SK-N-SH (cell line): Measurements from ENCODE around the gene RBX1. TPM values are rescaled to one million over a fixed set of nuclear protein-coding genes. Genes with fewer than 3 reads are reported as not detected.

Source experiments
- CTCF ChIA-PET: fragments of 300-600, 350-600 bp; formaldehyde crosslinking; extraction: SDS; loops from one replicate; lab custom pipeline; 2021; lab: Yijun Ruan, JAX
- POLR2A ChIA-PET: fragments of 350-600 bp; sonication (Branson Sonifier 250); formaldehyde crosslinking; extraction: SDS; loops from one replicate; lab custom pipeline; 2020; ENCODE audit warnings: antibody characterized with exemption, inconsistent platforms; lab: Yijun Ruan, JAX
- DNase-seq: peaks from one replicate; pipeline ENCODE4 v3.0.0; 2012
- H2AFZ ChIP-seq: fragments of 200-600 bp; sonication (generic); 2 replicates; pipeline ENCODE4 v1.8.1; 2016; ENCODE audit warnings: antibody characterized with exemption, mild to moderate bottlenecking, low read depth
- H3F3A ChIP-seq: fragments of 200-600 bp; sonication (generic); replicated peaks from 2 replicates; pipeline ENCODE3; 2016; ENCODE audit warnings: antibody characterized with exemption, mild to moderate bottlenecking; ENCODE audit not compliant: insufficient read depth
- H3K27ac ChIP-seq, 2 experiments: fragments of 200-500 bp in 1 of 2; fragments of 200-600 bp in 1 of 2; sonication (Bioruptor generic) in 1 of 2; sonication (generic), shearing (Covaris generic) in 1 of 2; 2 replicates each; pipeline versions ENCODE4 v1.5.1 to v1.6.1; 2014 to 2016; ENCODE audit warnings: low read depth in 2 of 2, inconsistent platforms in 1 of 2, low read length in 1 of 2, mild to moderate bottlenecking in 1 of 2, mixed read lengths in 1 of 2
- H3K27me3 ChIP-seq: fragments of 200-600 bp; sonication (generic), shearing (Covaris generic); 2 replicates; pipeline ENCODE4 v1.6.1; 2016; ENCODE audit warnings: mixed run types; ENCODE audit not compliant: insufficient read depth
- H3K36me3 ChIP-seq, 2 experiments: fragments of 200-500 bp in 1 of 2; fragments of 200-600 bp in 1 of 2; sonication (Bioruptor generic) in 1 of 2; sonication (generic) in 1 of 2; replicated peaks in 1 of 2; 2 replicates each; pipeline versions ENCODE3 to v1.5.1; 2014 to 2016; ENCODE audit warnings: low read length in 1 of 2, mild to moderate bottlenecking in 1 of 2; ENCODE audit not compliant: insufficient read depth in 2 of 2, control insufficient read depth in 1 of 2
- H3K4me1 ChIP-seq, 2 experiments: fragments of 200-500 bp in 1 of 2; fragments of 200-600 bp in 1 of 2; sonication (Bioruptor generic) in 1 of 2; sonication (generic), shearing (Covaris generic) in 1 of 2; 2 replicates each; pipeline versions ENCODE4 v1.5.1 to v1.6.1; 2014 to 2016; ENCODE audit warnings: low read depth in 1 of 2, low read length in 1 of 2, mixed run types in 1 of 2; ENCODE audit not compliant: insufficient read depth in 2 of 2, control insufficient read depth in 1 of 2
- H3K4me2 ChIP-seq: fragments of 200-600 bp; sonication (generic), shearing (Covaris generic); 2 replicates; pipeline ENCODE4 v1.6.1; 2017; ENCODE audit warnings: mixed run types
- H3K4me3 ChIP-seq, 2 experiments: fragments of 200-500 bp in 1 of 2; fragments of 200-600 bp in 1 of 2; sonication (Bioruptor generic) in 1 of 2; sonication (generic), shearing (Covaris generic) in 1 of 2; 2 replicates each; pipeline versions ENCODE4 v1.5.1 to v1.8.1; 2014 to 2016; ENCODE audit warnings: low read depth in 2 of 2, inconsistent platforms in 1 of 2, low read length in 1 of 2, mild to moderate bottlenecking in 1 of 2, mixed read lengths in 1 of 2, moderate library complexity in 1 of 2
- H3K79me2 ChIP-seq: fragments of 200-600 bp; sonication (generic); 2 replicates; pipeline ENCODE4 v1.8.1; 2017; ENCODE audit warnings: mild to moderate bottlenecking; ENCODE audit not compliant: insufficient read depth
- H3K9ac ChIP-seq: fragments of 200-600 bp; sonication (generic); 2 replicates; pipeline ENCODE4 v1.6.1; 2017; ENCODE audit warnings: mixed run types
- H3K9me2 ChIP-seq: fragments of 200-600 bp; sonication (generic); 2 replicates; pipeline ENCODE4 v1.6.1; 2017; ENCODE audit warnings: mixed run types
- H3K9me3 ChIP-seq: fragments of 200-600 bp; sonication (generic); 2 replicates; pipeline ENCODE4 v1.6.1; 2017; ENCODE audit warnings: mixed run types, mild to moderate bottlenecking, moderate library complexity
- H4K20me1 ChIP-seq: fragments of 200-600 bp; sonication (generic); 2 replicates; pipeline ENCODE4 v1.6.1; 2017; ENCODE audit warnings: mild to moderate bottlenecking, mixed run types; ENCODE audit not compliant: insufficient read depth
- EP300 ChIP-seq, 2 experiments: IDR thresholded peaks; 2 replicates each; pipeline versions ENCODE4 v1.4.0 to v1.6.1; 2012; ENCODE audit warnings: borderline replicate concordance in 1 of 2, low read depth in 1 of 2, low read length in 1 of 2
- EZH2phosphoT487 ChIP-seq: fragments of 200-600 bp; sonication (generic); IDR thresholded peaks from 2 replicates; pipeline ENCODE4 v1.6.1; 2017; ENCODE audit warnings: low read depth, mixed run types, mild to moderate bottlenecking, antibody characterized with exemption, moderate library complexity, borderline replicate concordance
- FOXJ3 ChIP-seq: sonication (generic); formaldehyde crosslinking; IDR thresholded peaks from 2 replicates; pipeline ENCODE4 v1.5.1; 2020; ENCODE audit warnings: mild to moderate bottlenecking, missing genetic modification reagents
- FOXM1 ChIP-seq: IDR thresholded peaks from 2 replicates; pipeline ENCODE4 v1.4.0; 2012; ENCODE audit warnings: low read depth, mild to moderate bottlenecking
- GABPA ChIP-seq: IDR thresholded peaks from 2 replicates; pipeline ENCODE4 v1.4.0; 2012; ENCODE audit warnings: low read depth, mild to moderate bottlenecking
- JUND ChIP-seq: IDR thresholded peaks from 2 replicates; pipeline ENCODE4 v1.4.0; 2012
- NRF1 ChIP-seq: IDR thresholded peaks from 2 replicates; pipeline ENCODE4 v1.6.1; 2012; ENCODE audit warnings: low read depth, mild to moderate bottlenecking, low read length
- POLR2AphosphoS5 ChIP-seq: IDR thresholded peaks from 2 replicates; pipeline ENCODE4 v1.6.1; 2012; ENCODE audit warnings: low read depth, low read length
- RAD21 ChIP-seq: IDR thresholded peaks from 2 replicates; pipeline ENCODE4 v1.6.1; 2012; ENCODE audit warnings: mild to moderate bottlenecking, low read length
- REST ChIP-seq: IDR thresholded peaks from 2 replicates; pipeline ENCODE4 v1.6.1; 2012; ENCODE audit warnings: mild to moderate bottlenecking, low read depth, low read length, moderate library complexity
- RXRA ChIP-seq: IDR thresholded peaks from 2 replicates; pipeline ENCODE4 v1.4.0; 2012; ENCODE audit warnings: low read depth, mild to moderate bottlenecking, borderline replicate concordance
- SMC3 ChIP-seq: IDR thresholded peaks from 2 replicates; pipeline ENCODE4 v1.6.1; 2012; ENCODE audit warnings: low read depth, low read length, improper control_type of control experiment
- TAF1 ChIP-seq: IDR thresholded peaks from 2 replicates; pipeline ENCODE4 v1.6.1; 2012; ENCODE audit warnings: low read depth, mild to moderate bottlenecking, low read length, moderate library complexity, borderline replicate concordance
- TCF12 ChIP-seq: IDR thresholded peaks from 2 replicates; pipeline ENCODE4 v1.4.0; 2012
- USF1 ChIP-seq: IDR thresholded peaks from 2 replicates; pipeline ENCODE4 v1.4.0; 2012; ENCODE audit warnings: low read depth, borderline replicate concordance
- YY1 ChIP-seq: IDR thresholded peaks from 2 replicates; pipeline ENCODE4 v1.4.0; 2012; ENCODE audit warnings: low read depth, mild to moderate bottlenecking
- WGBS: methylation state at CpG from one replicate; pipeline ENCODE4 v1.1.6; 2017; ENCODE audit warnings: low lambda C conversion rate; 5-methylcytosine and 5-hydroxymethylcytosine counted together
- polyA plus RNA-seq, 3 experiments: library from polyadenylated mRNA; depleted of rRNA; stranded (reverse); fragments of >200 nt; gene quantifications; 2 replicates each; pipeline ENCODE4 v1.2.3, GENCODE V29; 2012
- TF ChIP-seq, protein P1 (sequence below): fragments of 150-350 bp; IDR thresholded peaks from 2 replicates; pipeline ENCODE4 v1.6.1; 2017; ENCODE audit warnings: antibody characterized with exemption, low read length, low read depth, borderline replicate concordance
- TF ChIP-seq, protein P2 (sequence below): fragments of 150-350 bp; IDR thresholded peaks from 2 replicates; pipeline ENCODE4 v1.6.1; 2016; ENCODE audit warnings: mild to moderate bottlenecking, low read depth, low read length
- TF ChIP-seq, protein P3 (sequence below): IDR thresholded peaks from 2 replicates; pipeline ENCODE4 v1.4.0; 2012; ENCODE audit warnings: low read depth, borderline replicate concordance

The RBX1 gene
- polyA plus RNA-seq, 1 of the 3 experiments (the other 2 are of a cell fraction) = 51.2 TPM

DNA sequence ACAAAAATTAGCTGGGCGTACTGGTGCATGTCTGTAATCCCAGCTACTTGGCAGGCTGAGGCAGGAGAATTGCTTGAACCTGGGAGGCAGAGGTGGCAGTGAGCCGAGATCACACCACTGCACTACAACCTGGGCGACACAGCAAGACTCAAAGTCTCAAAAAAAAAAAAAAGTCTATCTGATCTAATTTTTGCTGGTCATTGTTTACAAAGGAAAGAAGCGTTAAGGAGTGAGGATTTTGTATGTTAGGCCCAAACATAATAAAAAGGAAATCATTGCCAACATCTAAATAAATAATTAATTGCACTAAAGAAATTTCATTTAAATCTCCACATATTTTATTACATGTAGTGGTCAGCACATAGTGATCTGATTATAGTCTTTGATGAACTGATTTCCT, 2.9 kb downstream of the RBX1 start:
- CTCF ChIA-PET = no interaction called here

DNA sequence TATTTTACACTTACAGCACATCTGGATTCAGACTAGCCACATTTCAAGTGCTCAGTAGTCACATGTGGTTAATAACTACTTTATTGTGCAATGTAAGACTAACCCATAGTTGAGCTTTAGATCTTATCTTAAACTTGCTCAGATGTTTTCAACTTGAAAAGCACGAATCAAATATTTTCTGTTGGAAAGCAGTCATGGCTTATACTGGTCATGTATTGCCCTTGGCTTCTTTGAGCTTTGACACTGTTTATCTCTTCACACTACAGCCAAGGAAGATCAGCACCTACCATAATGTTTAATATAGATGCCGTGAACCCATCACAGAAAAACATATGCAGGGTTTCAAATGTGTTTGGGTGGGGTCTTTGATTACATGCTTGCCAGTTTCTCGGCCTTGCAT, 4.4 kb downstream of the RBX1 start:
- POLR2A ChIA-PET = no interaction called here
- TF ChIP-seq REST (no peak), POLR2AphosphoS5 (no peak), EZH2phosphoT487 (no peak), SMC3 (no peak), GABPA (no peak), RXRA (no peak), FOXJ3 (CRISPR knock-in tag) (no peak), TCF12 (no peak), USF1 (no peak), TAF1 (no peak), NRF1 (no peak), EP300 (IDR thresholded peaks at IDR 0.05; ENCODE audit: borderline replicate concordance in 1 of 2, low read depth in 1 of 2, low read length in 1 of 2) (no peak), RAD21 (no peak), JUND (no peak)
- TF ChIP-seq, protein P1, sequence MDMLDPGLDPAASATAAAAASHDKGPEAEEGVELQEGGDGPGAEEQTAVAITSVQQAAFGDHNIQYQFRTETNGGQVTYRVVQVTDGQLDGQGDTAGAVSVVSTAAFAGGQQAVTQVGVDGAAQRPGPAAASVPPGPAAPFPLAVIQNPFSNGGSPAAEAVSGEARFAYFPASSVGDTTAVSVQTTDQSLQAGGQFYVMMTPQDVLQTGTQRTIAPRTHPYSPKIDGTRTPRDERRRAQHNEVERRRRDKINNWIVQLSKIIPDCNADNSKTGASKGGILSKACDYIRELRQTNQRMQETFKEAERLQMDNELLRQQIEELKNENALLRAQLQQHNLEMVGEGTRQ = no peak

More for the DNA sequence above, 2.9 kb downstream of the RBX1 start:
- Histone ChIP-seq H3K79me2 (peaks cover 67% of the 10 kb centered on the region), H3K27me3 (no peaks in the 10 kb centered on the region), H4K20me1 (no peaks in the 10 kb centered on the region), H3K36me3 (peaks cover 0 to 5% of the 10 kb centered on the region in 2 experiments), H3K4me2 (no peak overlapping the region), H3K9ac (no peak overlapping the region), H3K27ac (no peak overlapping the region), H3F3A (peaks cover 3% of the 10 kb centered on the region), H2AFZ (no peak overlapping the region), H3K9me2 (no peaks in the 10 kb centered on the region), H3K4me3 (no peak overlapping the region), H3K9me3 (no peaks in the 10 kb centered on the region), H3K4me1 (no peaks in the 10 kb centered on the region; a peak in 2 of 4 replicates)
- TF ChIP-seq POLR2AphosphoS5 = no peak
- no peak for TF ChIP-seq YY1
- TF ChIP-seq EP300 (IDR thresholded peaks at IDR 0.05; ENCODE audit: borderline replicate concordance in 1 of 2, low read depth in 1 of 2, low read length in 1 of 2) = no peak
- TF ChIP-seq, protein P2, sequence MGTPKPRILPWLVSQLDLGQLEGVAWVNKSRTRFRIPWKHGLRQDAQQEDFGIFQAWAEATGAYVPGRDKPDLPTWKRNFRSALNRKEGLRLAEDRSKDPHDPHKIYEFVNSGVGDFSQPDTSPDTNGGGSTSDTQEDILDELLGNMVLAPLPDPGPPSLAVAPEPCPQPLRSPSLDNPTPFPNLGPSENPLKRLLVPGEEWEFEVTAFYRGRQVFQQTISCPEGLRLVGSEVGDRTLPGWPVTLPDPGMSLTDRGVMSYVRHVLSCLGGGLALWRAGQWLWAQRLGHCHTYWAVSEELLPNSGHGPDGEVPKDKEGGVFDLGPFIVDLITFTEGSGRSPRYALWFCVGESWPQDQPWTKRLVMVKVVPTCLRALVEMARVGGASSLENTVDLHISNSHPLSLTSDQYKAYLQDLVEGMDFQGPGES = no peak
- no peak for TF ChIP-seq EZH2phosphoT487
- no peak for TF ChIP-seq FOXM1
- TF ChIP-seq, protein P3, sequence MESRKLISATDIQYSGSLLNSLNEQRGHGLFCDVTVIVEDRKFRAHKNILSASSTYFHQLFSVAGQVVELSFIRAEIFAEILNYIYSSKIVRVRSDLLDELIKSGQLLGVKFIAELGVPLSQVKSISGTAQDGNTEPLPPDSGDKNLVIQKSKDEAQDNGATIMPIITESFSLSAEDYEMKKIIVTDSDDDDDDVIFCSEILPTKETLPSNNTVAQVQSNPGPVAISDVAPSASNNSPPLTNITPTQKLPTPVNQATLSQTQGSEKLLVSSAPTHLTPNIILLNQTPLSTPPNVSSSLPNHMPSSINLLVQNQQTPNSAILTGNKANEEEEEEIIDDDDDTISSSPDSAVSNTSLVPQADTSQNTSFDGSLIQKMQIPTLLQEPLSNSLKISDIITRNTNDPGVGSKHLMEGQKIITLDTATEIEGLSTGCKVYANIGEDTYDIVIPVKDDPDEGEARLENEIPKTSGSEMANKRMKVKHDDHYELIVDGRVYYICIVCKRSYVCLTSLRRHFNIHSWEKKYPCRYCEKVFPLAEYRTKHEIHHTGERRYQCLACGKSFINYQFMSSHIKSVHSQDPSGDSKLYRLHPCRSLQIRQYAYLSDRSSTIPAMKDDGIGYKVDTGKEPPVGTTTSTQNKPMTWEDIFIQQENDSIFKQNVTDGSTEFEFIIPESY = no peak
- no peak for DNase-seq
- POLR2A ChIA-PET = no interaction called here
- WGBS = 89% methylated on average over 4 of the region's 4 CpGs

More for the DNA sequence above, 4.4 kb downstream of the RBX1 start:
- H4K20me1 ChIP-seq = no peaks in the 10 kb centered on the region
- H3K4me2 ChIP-seq = no peak overlapping the region
- no peak for DNase-seq
- no peak overlapping the region for H3K27ac ChIP-seq
- H2AFZ ChIP-seq = no peak overlapping the region
- H3K79me2 ChIP-seq = peaks cover 77% of the 10 kb centered on the region
- H3K9me3 ChIP-seq = no peaks in the 10 kb centered on the region
- peaks cover 0 to 5% of the 10 kb centered on the region in 2 experiments for H3K36me3 ChIP-seq
- 83% methylated on average over 3 of the region's 3 CpGs for WGBS
- H3K4me3 ChIP-seq = no peak overlapping the region
- no peaks in the 10 kb centered on the region for H3K9me2 ChIP-seq
- H3F3A ChIP-seq = peaks cover 3% of the 10 kb centered on the region
- no peaks in the 10 kb centered on the region for H3K27me3 ChIP-seq
- H3K4me1 ChIP-seq = no peaks in the 10 kb centered on the region; a peak in 2 of 4 replicates
- CTCF ChIA-PET = no interaction called here
- no peak overlapping the region for H3K9ac ChIP-seq
